ENCODE measurements around the gene CHRNE. TPM values are rescaled to one million over a fixed set of nuclear protein-coding genes. Genes with fewer than 3 reads are reported as not detected.
A peak's percentile ranks its signal among the peaks of the same experiment; 100 is the strongest.

The CHRNE gene
- under 1 TPM; 0.43 to 0.81 TPM for total RNA-seq
- long read RNA-seq, partial matches to known transcripts: 0 of 1 reads
- long read RNA-seq, other reads (novel, unspliced or antisense): 1 of 1 reads

- DNase-seq (peak; percentile 78 to 89), ATAC-seq (peak; percentile 54)
- intact Hi-C loops (cut with DNase I, micrococcal nuclease): no loop called here
Measured at GRCh38 chr17:4903051-4903818, at the start of gene CHRNE. Gene CHRNE, minus strand, starts transcription at chr17:4903098. Its CDS starts 35 bp downstream, at chr17:4903063.

DNA sequence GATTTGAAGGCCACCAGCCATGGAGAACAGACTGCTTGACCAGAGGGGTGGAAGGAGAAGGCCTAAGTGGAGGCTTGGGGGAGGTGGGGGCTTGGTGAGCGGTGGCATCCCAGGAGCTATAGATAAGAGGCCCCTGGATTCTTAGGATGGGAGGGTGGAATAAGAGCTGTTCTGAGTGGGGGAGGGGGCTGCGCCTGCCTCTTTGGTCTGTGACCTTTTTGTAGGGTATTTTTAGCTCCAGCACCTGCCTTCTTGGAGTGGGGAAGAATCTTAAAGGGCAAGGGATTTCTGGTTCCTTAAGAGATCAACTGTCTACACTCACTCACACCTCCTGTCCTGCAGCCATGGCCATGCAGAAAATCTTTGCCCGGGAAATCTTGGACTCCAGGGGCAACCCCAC lies 48.6 kb upstream of the CHRNE start:
- ATAC-seq (no peak), DNase-seq (no peak)

DNA sequence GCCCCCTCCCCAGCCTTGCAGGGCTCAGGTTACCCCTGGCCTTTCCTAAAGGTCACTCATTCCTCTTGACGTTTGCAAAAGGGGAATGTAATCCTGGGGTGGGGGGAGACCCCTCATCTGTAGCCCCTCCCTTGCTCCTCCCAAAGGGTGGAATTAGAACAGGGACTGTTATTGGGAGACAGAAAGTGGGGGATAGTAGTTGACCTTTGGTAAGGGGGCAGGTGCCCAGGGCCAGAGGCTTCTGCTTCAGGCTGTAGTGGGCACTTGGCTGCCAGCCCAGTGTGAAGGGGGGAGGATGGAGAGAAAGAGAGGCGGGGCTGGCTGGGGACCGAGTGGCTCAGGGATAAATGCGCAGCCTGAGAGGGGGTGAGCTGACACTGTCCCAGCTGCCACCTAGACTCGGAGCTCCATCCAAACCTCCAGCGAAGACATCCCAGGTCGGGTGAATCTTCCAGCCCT lies 47.9 kb upstream of the CHRNE start, which contains the start of gene ENO3:
Gene ENO3 (plus strand): TSS at position 374 of the 459 bp plus-strand sequence. CDS start 711 bp downstream, outside the sequence.
- ATAC-seq: no peak
- peak in 1 of 2 donors; percentile 50 for DNase-seq
- intact Hi-C loops (cut with DNase I, micrococcal nuclease): no loop called here

More for the DNA sequence above, 48.6 kb upstream of the CHRNE start:
- intact Hi-C loops (cut with DNase I, micrococcal nuclease): no loop called here

- ATAC-seq: no peak
- intact Hi-C loops (cut with DNase I, micrococcal nuclease): no loop called here
- peak; percentile 74 to 86 for DNase-seq
Measured at GRCh38 chr17:4950075-4950745, 47.3 kb upstream of the CHRNE start.

DNA sequence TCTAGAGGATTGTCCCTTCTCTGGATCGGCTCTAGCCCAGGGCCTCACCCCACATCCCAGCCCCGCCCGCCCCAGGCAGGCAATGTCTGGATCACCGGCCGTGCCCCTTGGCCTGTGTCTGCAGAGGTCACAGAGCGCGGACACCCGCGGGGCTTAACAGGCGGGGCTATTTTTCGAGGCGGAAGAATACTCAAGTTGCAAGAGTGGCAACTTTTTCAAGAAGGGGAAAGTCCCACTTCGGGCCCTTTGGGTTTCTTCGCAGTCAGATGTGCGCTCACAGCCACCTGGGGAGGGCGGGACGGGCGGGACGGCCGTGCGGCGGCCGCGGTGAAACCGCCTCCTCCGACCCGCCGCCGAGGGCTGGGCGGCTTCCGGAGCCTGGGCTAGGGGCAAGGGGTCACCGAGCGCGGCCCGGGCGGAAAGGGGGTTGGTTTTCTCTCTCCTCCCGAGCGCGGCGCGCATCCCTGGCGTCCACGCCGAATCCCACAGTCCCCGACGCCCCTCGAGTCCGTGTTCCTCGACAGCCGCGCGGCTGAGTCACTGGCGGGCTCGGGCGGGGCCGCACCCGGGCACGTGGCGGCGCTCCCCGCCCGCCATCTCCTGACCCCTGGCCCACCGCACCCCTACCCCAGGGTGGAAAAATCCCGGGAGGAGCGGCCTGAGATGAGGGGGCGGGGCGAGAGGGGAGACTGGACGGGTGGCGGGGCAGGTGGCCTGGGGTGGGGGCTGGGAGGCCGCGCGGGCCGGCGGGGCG lies 46.6 kb upstream of the CHRNE start:
- peak; percentile 57 for ATAC-seq
- peak; percentile 90 to 91 for DNase-seq
- intact Hi-C loops (cut with DNase I, micrococcal nuclease): no loop called here

GRCh38 chr17:4948931-4949320 lies 46.0 kb upstream of the CHRNE start:
- peak; percentile 84 to 87 for DNase-seq
- peak; percentile 57 for ATAC-seq
- intact Hi-C loops (cut with DNase I, micrococcal nuclease): no loop called here

DNA sequence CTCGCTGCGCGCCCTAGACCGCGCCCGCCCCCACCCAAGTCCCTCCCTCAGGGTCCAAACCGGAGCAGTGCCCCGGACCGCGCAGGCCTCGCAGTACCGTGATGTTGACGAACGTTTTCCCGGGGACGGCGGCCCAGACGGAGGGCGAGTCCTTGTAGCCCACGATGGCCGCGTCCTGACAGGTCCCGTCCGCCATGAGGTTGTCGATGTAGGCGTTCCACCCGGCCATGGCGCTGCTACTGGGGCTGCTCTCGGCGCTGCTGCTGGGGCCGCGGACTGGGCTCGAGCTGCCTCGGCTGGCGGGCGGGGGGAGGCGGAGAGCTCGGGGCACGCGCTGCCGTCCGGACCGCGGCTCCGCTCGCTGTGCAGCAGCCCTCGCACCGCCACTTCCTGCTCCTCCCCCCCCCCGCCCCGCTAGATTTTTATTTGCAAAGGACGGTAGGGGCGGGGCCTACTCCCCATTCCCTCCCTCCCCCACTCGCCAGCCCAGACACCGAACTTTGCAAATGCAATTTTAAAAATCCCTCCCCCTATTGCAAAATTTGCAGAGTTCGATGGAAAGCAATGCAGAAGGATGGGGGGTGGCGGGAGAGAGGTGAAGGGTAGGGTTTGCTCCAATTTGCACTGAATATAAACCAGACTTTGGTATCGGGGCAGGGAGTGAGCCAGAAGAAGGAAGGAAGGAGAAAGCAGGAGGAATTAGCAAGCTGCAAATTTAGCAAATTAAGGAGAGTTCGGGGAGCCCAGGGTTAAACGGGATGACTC lies 45.5 kb upstream of the CHRNE start, which contains the start of gene PFN1:
Gene PFN1 (minus strand): TSS at position 365 of the 765 bp plus-strand sequence. CDS start 136 bp downstream, at position 229.
- peak; percentile 91 to 93 for DNase-seq
- intact Hi-C loops (cut with DNase I, micrococcal nuclease): no loop called here
- ATAC-seq: peak; percentile 61

DNA sequence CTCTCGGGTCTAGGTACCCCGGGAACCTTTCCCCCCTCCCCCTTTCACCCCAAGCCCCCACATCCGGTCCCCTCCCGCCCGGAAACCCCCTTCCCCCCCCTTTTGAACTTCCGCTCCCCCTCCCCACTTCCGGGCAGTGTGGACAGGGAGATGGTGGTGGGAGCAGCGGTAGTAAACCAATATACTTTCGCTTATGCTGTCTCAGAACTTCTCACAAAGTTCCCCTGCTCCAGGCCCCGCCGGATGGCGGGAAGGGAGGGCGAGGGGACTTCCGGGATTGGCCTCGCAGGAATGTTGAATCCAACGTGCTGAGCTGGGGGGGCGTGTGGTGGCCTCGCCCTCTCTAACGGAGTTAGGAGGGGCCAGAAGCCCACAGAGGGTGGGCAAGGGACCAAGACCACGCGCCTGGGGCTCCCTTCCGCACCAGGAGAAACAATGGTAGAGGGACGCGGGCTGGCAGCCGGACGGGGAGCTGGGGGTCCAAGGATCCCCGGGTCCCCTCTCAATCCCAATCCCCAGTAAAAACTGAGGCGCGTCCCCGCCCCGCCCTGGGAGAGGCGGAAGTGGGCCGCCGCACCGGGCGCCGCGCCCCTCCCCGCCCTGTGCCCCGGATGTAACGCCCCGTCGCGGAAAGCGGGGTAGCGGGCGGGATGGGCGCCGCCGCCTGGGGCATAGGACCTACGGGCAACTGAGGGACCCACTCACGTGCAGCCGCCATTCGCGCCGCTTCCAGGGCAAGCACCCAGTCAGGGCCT lies 44.7 kb upstream of the CHRNE start:
- ATAC-seq (peak; percentile 53), DNase-seq (peak; percentile 71 to 86)
- intact Hi-C loops (cut with DNase I, micrococcal nuclease): no loop called here

DNA sequence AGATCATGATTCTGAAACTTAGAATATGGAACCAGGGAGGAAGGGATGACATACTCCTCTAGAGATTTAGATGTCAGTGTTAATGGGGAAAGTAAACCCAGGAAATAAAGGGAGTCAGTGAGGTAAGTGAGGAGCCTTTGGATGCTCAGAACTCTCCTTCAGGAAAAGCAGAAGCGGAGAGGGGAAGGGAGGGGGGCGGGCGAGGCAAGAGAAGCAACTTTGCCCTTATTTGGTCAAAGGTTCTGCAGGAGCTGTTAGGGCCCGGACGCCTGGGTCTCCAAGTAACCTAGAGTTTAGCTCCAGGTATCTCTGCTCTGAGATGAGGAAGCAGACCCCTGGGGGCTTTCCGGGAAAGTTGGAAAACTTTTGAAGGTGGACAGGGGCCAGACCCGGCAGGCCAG lies 44.1 kb upstream of the CHRNE start:
- intact Hi-C loops (cut with DNase I, micrococcal nuclease): no loop called here
- no peak for ATAC-seq
- peak in 1 of 2 donors; percentile 39 for DNase-seq

DNA sequence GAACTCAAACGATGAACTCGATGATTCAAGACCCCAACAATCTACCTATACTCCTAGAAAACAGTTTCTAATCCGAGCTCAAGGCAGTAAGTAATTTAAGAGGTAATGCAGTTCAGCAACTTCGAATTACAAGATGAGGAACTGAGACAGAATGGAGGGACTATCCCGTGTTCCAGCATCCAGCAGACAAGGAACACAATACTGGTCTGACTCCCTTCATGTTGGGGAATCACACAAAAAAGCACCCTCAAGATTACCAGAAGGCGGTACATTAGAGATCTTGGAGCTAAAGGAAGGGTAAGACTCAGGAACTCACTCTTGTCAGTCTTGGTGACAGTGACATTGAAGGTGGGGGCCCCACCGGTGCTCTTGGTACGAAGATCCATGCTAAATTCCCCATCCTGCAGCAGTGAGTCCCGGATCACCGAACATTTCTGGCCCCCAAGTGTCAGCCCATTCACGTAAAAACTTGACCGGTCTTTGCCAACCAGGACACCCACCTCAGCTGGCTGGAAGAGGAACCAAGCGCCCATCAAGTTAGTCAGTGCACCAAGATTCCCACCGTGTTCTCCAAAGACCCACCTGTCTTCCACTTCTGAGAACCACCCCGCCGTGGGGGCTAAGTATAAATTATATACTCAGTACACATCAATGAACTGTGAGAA lies 43.5 kb upstream of the CHRNE start:
- intact Hi-C loops (cut with DNase I, micrococcal nuclease): no loop called here
- DNase-seq (no peak), ATAC-seq (no peak)

GRCh38 chr17:4945944-4946280 lies 43.0 kb upstream of the CHRNE start:
- ATAC-seq: no peak
- intact Hi-C loops (cut with DNase I, micrococcal nuclease): no loop called here
- no peak for DNase-seq

DNA sequence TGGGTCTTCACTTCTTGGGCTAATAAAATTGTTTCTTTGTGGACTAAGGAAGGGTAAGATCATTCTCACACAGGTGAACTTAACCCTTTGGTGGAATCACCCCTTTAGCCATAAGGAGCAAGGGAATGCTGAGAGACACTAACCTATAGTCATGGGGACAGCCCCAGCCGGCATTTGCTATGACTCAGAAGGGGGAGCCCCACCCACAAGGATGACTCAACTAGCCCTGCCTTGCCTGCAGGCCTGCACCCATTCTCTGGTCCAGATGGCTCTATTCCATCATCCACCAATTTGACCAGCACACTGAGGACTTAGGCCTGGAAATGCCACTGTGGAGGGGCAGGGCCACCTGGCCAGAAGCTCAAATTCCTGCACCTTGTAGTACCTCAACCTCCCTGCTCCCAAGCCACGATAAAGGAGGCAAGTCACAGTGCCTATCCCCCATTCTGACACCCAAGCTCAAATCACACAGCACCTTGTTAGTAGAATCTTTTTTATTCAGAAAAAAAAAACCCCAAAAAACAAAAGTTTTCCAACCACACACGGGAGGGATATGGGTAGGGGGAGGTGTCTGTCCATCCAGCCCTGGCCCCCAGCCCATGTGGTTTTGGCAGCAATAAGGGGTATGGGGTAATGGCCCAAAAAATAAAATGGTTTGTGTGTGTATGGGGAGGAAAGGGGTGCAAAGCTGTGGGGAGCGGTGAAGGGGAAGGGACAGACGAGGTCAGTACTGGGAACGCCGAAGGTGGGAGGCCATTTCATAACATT lies 42.5 kb upstream of the CHRNE start:
- intact Hi-C loops (cut with DNase I, micrococcal nuclease): no loop called here

DNA sequence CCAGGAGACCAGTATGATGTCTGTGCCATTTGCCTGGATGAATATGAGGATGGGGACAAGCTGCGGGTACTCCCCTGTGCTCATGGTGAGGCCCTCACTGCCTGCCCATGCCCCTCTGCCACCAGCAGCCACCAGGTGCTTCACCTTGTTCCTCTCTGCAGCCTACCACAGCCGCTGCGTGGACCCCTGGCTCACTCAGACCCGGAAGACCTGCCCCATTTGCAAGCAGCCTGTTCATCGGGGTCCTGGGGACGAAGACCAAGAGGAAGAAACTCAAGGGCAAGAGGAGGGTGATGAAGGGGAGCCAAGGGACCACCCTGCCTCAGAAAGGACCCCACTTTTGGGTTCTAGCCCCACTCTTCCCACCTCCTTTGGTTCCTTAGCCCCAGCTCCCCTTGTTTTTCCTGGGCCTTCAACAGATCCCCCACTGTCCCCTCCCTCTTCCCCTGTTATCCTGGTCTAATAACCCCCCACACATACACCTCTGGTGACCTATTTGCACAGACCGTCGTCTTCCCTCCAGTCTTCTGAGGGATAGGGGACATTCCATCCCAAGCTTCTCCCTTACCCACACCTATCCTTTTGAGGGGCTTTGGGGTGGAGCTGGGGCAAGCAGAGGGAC lies 41.8 kb upstream of the CHRNE start:
- no peak for ATAC-seq
- no peak for DNase-seq
- intact Hi-C loops (cut with DNase I, micrococcal nuclease): no loop called here

More for the DNA sequence above, 42.5 kb upstream of the CHRNE start:
- DNase-seq (peak; percentile 78 to 88), ATAC-seq (peak; percentile 23)

DNA sequence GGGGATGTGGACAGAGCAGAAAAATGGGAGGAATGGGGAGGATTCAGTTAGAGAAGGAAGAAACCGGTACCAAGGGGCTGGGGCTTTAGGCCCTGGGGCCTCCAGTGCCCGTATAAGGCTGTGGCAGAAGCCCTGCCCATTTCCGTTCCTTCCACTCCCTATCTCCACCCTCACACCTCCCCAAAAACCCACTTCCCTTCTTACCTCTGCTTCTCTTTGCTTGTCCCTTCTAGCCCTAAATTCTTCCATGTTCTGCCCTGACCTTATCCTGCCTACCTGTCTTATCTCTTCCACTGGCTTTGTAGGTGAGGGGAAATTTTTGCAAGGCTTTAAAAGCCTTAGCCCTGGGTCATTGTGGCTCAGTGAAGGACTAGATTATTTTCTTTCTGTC lies 41.3 kb upstream of the CHRNE start:
- intact Hi-C loops (cut with DNase I, micrococcal nuclease): no loop called here
- ATAC-seq (no peak), DNase-seq (no peak)

DNA sequence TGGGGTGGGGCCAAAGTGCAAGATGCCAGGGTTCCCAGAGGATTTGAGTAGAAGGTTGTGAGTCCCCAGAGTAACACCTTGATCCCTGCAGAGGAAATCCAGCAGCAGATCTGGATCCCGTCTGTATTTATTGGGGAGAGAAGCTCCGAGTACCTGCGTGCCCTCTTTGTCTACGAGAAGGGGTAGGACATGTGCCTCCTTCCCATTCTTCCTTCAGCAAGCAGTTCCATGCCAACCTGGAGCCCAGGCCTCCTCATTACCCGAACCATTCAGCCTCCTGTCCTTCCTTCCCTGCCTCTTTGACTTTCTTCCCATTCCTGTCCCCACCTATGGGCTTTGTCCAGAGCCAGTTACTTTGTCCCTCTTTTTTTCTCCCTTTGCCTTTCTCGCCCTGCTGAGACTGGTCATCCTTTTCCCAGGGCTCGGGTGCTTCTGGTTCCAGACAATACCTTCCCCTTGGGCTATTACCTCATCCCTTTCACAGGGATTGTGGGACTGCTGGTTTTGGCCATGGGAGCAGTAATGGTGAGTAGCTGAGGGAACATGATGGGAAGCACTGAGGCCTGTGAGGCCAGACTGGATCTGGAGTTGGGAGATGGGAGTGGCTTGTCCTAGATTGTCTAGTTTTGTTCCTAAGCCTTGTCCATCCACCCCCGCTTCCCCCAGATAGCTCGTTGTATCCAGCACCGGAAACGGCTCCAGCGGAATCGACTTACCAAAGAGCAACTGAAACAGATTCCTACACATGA lies 40.0 kb upstream of the CHRNE start:
- DNase-seq: no peak
- no peak for ATAC-seq
- intact Hi-C loops (cut with DNase I, micrococcal nuclease): no loop called here

GRCh38 chr17:4941319-4941610 lies 38.4 kb upstream of the CHRNE start:
- intact Hi-C loops (cut with DNase I, micrococcal nuclease): no loop called here
- DNase-seq (no peak), ATAC-seq (no peak)
